NCI-H345 (cell line): ENCODE measurements around the gene NELFE.
"Not testable (repeated sequence)": the region's sequence is repeated elsewhere in the genome, so short reads cannot be mapped to it uniquely, and the experiment has no call there.

Experiments used
- DNase-seq: peaks from one replicate; lab custom pipeline; 2025; lab: John Stamatoyannopoulos, UW

The NELFE gene

GRCh38 chr6:31915351-31915750, 43.4 kb downstream of the NELFE start:
- DNase-seq: no peak

- no peak for DNase-seq
These were observed 46.8 kb downstream of the NELFE start for GRCh38 chr6:31911826-31912585.

- not testable (repeated sequence) for DNase-seq
These were observed 49.5 kb downstream of the NELFE start for GRCh38 chr6:31909298-31909697.

- no peak for DNase-seq
These were observed 50.0 kb downstream of the NELFE start for GRCh38 chr6:31908791-31909190.

- not testable (repeated sequence) for DNase-seq
These were observed 50.5 kb downstream of the NELFE start for GRCh38 chr6:31908255-31908654.

GRCh38 chr6:31907158-31907813, 51.5 kb downstream of the NELFE start:
- no peak for DNase-seq

- DNase-seq: not testable (repeated sequence)
These were observed 52.0 kb downstream of the NELFE start for GRCh38 chr6:31906727-31907126.

GRCh38 chr6:31906122-31906521, 52.6 kb downstream of the NELFE start:
- no peak for DNase-seq

- DNase-seq: no peak
These were observed 53.7 kb downstream of the NELFE start for GRCh38 chr6:31905041-31905440.

GRCh38 chr6:31903957-31904356, 54.8 kb downstream of the NELFE start:
- DNase-seq: no peak
